Suprapubic skin (tissue), 3 donors: ENCODE results near the gene CNTF.

Source experiments
- CTCF ChIP-seq, 2 donors: fragments of 200-600 bp in 1 of 2; fragments of 450-650 bp in 1 of 2; sonication (generic) in 1 of 2; IDR thresholded peaks; one replicate each; pipeline ENCODE4 v1.5.1; 2016 to 2019; ENCODE audit warnings: antibody characterized with exemption in 2 of 2, mild to moderate bottlenecking in 1 of 2, moderate library complexity in 1 of 2
- POLR2AphosphoS5 ChIP-seq, 3 donors: sonication (generic); formaldehyde crosslinking; IDR thresholded peaks; one replicate each; pipeline ENCODE4 v1.6.1; 2017; ENCODE audit warnings: antibody characterized with exemption in 3 of 3

- no peak for TF ChIP-seq CTCF (IDR thresholded peaks at IDR 0.05)
- no peak for TF ChIP-seq POLR2AphosphoS5 (IDR thresholded peaks at IDR 0.05)
Observed at GRCh38 chr11:58592760-58593472, 29.5 kb upstream of the CNTF start.
